Neuronal stem cell (in vitro differentiated cells): ENCODE data around the gene THOP1.
A peak's percentile ranks its signal among the peaks of the same experiment; 100 is the strongest.

Source experiments
- DNase-seq: peaks from one replicate; pipeline ENCODE4 v3.0.0-alpha.2; 2013; ENCODE audit warnings: low spot score
- H2AFZ ChIP-seq: one replicate; pipeline ENCODE4 v1.6.1; 2013; ENCODE audit warnings: mild to moderate bottlenecking, low read length, inconsistent platforms
- H2AK5ac ChIP-seq: 2 replicates; pipeline ENCODE4 v1.6.1; 2013; ENCODE audit warnings: low read depth, mild to moderate bottlenecking, inconsistent platforms, low read length, moderate library complexity, mixed read lengths
- H2BK120ac ChIP-seq: 2 replicates; pipeline ENCODE4 v1.6.1; 2013; ENCODE audit warnings: low read depth, mild to moderate bottlenecking, inconsistent platforms, low read length, moderate library complexity, mixed read lengths
- H2BK12ac ChIP-seq: one replicate; pipeline ENCODE4 v1.6.1; 2013; ENCODE audit warnings: low read length, inconsistent platforms
- H2BK15ac ChIP-seq: 2 replicates; pipeline ENCODE4 v1.6.1; 2013; ENCODE audit warnings: mild to moderate bottlenecking, low read length, inconsistent platforms, mixed read lengths
- H2BK5ac ChIP-seq: one replicate; pipeline ENCODE4 v1.6.1; 2013; ENCODE audit warnings: inconsistent platforms, mild to moderate bottlenecking, low read length, moderate library complexity
- H3K14ac ChIP-seq: one replicate; pipeline ENCODE4 v1.6.1; 2013; ENCODE audit warnings: low read length, inconsistent platforms
- H3K18ac ChIP-seq: 2 replicates; pipeline ENCODE4 v1.6.1; 2013; ENCODE audit warnings: low read length, inconsistent platforms
- H3K23ac ChIP-seq: 2 replicates; pipeline ENCODE4 v1.6.1; 2013; ENCODE audit warnings: low read depth, mild to moderate bottlenecking, mixed read lengths, low read length, inconsistent platforms; ENCODE audit not compliant: poor library complexity
- H3K27ac ChIP-seq: replicated peaks from 3 replicates; pipeline ENCODE4 v1.5.1; 2013; ENCODE audit warnings: low read length, inconsistent platforms
- H3K27me3 ChIP-seq, 3 experiments: 2 replicates each; pipeline ENCODE4 v1.6.1; 2013; ENCODE audit warnings: low read length in 3 of 3, mild to moderate bottlenecking in 2 of 3, inconsistent platforms in 1 of 3, low read depth in 1 of 3, mixed read lengths in 1 of 3, moderate library complexity in 1 of 3; ENCODE audit not compliant: control insufficient read depth in 3 of 3, insufficient read depth in 3 of 3
- H3K36me3 ChIP-seq, 2 donors: replicated peaks in 1 of 2; 2 replicates each; pipeline ENCODE4 v1.6.1; 2013; ENCODE audit warnings: low read length in 2 of 2; ENCODE audit not compliant: control insufficient read depth in 2 of 2, insufficient read depth in 2 of 2
- H3K4ac ChIP-seq: 2 replicates; pipeline ENCODE4 v1.6.1; 2013; ENCODE audit warnings: inconsistent platforms, mild to moderate bottlenecking, low read length, moderate library complexity
- H3K4me1 ChIP-seq, 2 donors: 1 replicate in 1 of 2; 2 replicates in 1 of 2; pipeline ENCODE4 v1.6.1; 2013; ENCODE audit warnings: low read length in 2 of 2, low read depth in 1 of 2; ENCODE audit not compliant: control insufficient read depth in 2 of 2, insufficient read depth in 1 of 2
- H3K4me2 ChIP-seq: one replicate; pipeline ENCODE4 v1.6.1; 2013; ENCODE audit warnings: mild to moderate bottlenecking, low read length, inconsistent platforms; ENCODE audit not compliant: insufficient read depth, poor library complexity, severe bottlenecking
- H3K4me3 ChIP-seq, 2 donors: 2 replicates each; pipeline ENCODE4 v1.5.1; 2013; ENCODE audit warnings: low read length in 2 of 2, mild to moderate bottlenecking in 2 of 2, inconsistent platforms in 1 of 2, moderate library complexity in 1 of 2
- H3K79me1 ChIP-seq: one replicate; pipeline ENCODE4 v1.6.1; 2013; ENCODE audit warnings: low read depth, mild to moderate bottlenecking, inconsistent platforms, low read length, moderate library complexity
- H3K9ac ChIP-seq: one replicate; pipeline ENCODE4 v1.6.1; 2013; ENCODE audit warnings: mild to moderate bottlenecking, low read depth, low read length, inconsistent platforms; ENCODE audit not compliant: poor library complexity
- H3K9me3 ChIP-seq, 2 donors: replicated peaks in 1 of 2; 2 replicates each; pipeline versions ENCODE3 to v1.6.1; 2013; ENCODE audit warnings: low read length in 2 of 2, mild to moderate bottlenecking in 2 of 2, inconsistent platforms in 1 of 2, low read depth in 1 of 2, mixed read lengths in 1 of 2, moderate library complexity in 1 of 2; ENCODE audit not compliant: control insufficient read depth in 2 of 2, insufficient read depth in 1 of 2
- H4K8ac ChIP-seq: one replicate; pipeline ENCODE4 v1.6.1; 2013; ENCODE audit warnings: low read depth, mild to moderate bottlenecking, inconsistent platforms, low read length, moderate library complexity
- H4K91ac ChIP-seq: one replicate; pipeline ENCODE4 v1.6.1; 2013; ENCODE audit warnings: low read length, low read depth, mild to moderate bottlenecking, inconsistent platforms; ENCODE audit not compliant: poor library complexity
- WGBS, 2 donors: extraction: QIAGEN DNeasy Blood & Tissue Kit; methylation state at CpG; one replicate each; pipeline ENCODE4 v1.1.7; 2013; ENCODE audit warnings: missing lambda C conversion rate in 2 of 2, mixed read lengths in 1 of 2; ENCODE audit not compliant: insufficient read length in 2 of 2, insufficient replicate concordance in 1 of 2; ENCODE audit errors: extremely low coverage in 2 of 2; 5-methylcytosine and 5-hydroxymethylcytosine counted together

Gene THOP1

DNA sequence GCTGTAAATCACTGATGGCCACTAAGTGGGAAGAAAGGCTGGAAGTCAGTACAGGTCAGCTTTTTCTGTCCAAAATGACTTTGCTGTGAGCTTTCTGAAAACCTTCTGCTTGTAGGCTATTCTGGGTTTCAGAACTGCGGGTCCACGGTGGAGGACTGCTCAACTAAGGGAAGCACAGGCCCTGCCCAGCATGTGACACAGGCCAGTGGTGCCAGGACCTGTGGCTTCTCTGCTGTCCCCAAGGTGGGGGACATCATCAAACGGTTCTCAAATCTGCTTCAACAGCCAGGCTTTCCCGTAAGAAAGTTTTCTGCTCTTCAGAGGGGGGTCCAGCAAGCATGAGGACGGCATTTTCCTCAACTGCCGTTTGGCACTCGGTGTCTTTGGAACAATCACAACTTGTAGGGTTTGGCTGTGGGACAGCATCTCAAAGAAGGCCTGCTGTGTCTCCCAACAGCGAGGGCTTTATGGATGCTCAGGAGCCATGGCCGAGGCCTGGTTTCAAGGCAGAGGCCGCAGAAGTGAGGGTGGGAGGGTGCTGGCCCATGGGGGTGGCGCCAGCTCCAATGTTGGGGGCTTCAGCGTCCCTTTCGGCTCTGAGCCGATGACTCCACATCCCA lies 6.1 kb upstream of the THOP1 start:
- H4K91ac ChIP-seq = no peak overlapping the region
- H3K4me1 ChIP-seq = peaks cover 8% of the 10 kb centered on the region in 2 donors
- no peak overlapping the region for H3K4ac ChIP-seq
- no peak overlapping the region for H3K27ac ChIP-seq
- H2BK120ac ChIP-seq = no peak overlapping the region
- H3K27me3 ChIP-seq = no peaks in the 10 kb centered on the region
- no peak overlapping the region for H3K9ac ChIP-seq
- no peak overlapping the region for H4K8ac ChIP-seq
- no peak overlapping the region for H3K4me2 ChIP-seq
- H3K36me3 ChIP-seq = peaks cover 13 to 51% of the 10 kb centered on the region in 2 donors
- H2BK15ac ChIP-seq = no peak overlapping the region
- no CpG with 5 or more reads among the region's 14 CpGs for whole genome bisulfite sequencing, 2 donors
- no peaks in the 10 kb centered on the region for H3K9me3 ChIP-seq
- H3K23ac ChIP-seq = no peak overlapping the region
- no peak overlapping the region for H3K18ac ChIP-seq
- H2BK5ac ChIP-seq = peak overlapping the region; percentile 40
- no peak overlapping the region for H2AFZ ChIP-seq
- no peak overlapping the region for H2AK5ac ChIP-seq
- no peak overlapping the region for H3K14ac ChIP-seq
- H2BK12ac ChIP-seq = no peak overlapping the region
- H3K79me1 ChIP-seq = peaks cover 23% of the 10 kb centered on the region
- no peak for DNase-seq
- no peak overlapping the region for H3K4me3 ChIP-seq

DNA sequence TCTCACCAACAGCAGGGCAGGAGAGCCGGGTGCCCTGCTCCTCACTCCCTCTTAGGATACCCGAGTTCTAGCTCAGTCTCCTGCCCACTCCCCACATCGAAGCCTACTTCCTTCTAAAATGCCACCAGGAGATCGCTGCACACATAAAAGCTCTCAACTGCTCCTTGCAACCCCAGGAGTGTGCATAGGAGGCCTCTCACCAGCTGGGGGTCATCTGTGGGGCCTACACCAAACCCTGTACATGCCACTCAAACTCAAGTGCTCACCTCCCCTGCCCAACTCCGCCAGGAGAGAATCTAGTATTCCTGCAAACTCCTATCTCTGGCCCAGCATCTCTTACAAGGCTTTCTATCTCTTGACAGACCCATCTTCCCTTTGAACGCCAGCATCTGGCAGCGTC lies 5.0 kb upstream of the THOP1 start:
- H3K27me3 ChIP-seq = no peaks in the 10 kb centered on the region
- no peak for DNase-seq
- peaks cover 18% of the 10 kb centered on the region for H3K79me1 ChIP-seq
- no peak overlapping the region for H3K27ac ChIP-seq
- no peak overlapping the region for H4K8ac ChIP-seq
- H3K18ac ChIP-seq = no peak overlapping the region
- no peak overlapping the region for H3K9ac ChIP-seq
- no peaks in the 10 kb centered on the region for H3K9me3 ChIP-seq
- no peak overlapping the region for H3K4ac ChIP-seq
- no peak overlapping the region for H2BK12ac ChIP-seq
- WGBS, 2 donors = no CpG with 5 or more reads among the region's 7 CpGs
- H3K14ac ChIP-seq = no peak overlapping the region
- no peak overlapping the region for H2BK120ac ChIP-seq
- H4K91ac ChIP-seq = no peak overlapping the region
- H3K4me1 ChIP-seq = peaks cover 10 to 11% of the 10 kb centered on the region in 2 donors
- H2BK15ac ChIP-seq = no peak overlapping the region
- H3K4me2 ChIP-seq = no peak overlapping the region
- no peak overlapping the region for H2AFZ ChIP-seq
- H3K23ac ChIP-seq = no peak overlapping the region
- H2AK5ac ChIP-seq = no peak overlapping the region
- no peak overlapping the region for H2BK5ac ChIP-seq
- H3K4me3 ChIP-seq = no peak overlapping the region
- peaks cover 13 to 44% of the 10 kb centered on the region in 2 donors for H3K36me3 ChIP-seq

DNA sequence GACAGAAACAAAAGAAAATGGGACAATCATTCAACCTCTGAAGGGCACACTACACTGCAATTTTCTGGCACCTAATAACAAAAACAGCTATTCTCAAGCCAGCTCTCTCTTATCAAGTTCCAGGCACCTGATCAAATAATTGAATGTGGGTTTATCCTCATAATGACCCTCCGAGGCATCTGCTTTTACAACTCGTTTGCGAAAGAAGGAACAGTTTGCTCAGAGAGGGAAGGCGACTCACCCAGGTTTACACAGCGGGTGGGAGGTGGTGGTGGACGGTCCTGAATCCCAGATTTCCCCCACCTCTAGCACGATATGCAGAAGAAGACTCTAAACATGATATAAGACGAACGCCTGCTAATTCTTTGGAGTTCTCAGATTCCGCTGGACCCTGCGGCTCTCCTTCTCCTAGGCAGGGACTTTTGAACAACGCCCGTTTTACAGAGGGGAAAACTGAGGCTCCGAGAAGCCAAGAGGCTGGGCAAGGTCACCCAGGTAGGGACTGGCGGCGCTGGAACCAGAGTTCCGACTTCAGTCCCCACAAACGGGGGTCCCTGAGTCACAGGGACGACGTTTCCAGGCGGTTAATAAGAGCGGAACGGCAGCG lies 2.9 kb upstream of the THOP1 start:
- Histone ChIP-seq H2AFZ (peak overlapping the region; percentile 82), H3K4me3 (peak overlapping the region; percentile 91 to 100), H3K79me1 (peaks cover 13% of the 10 kb centered on the region), H2BK5ac (peak overlapping the region; percentile 94), H3K27ac (no peak overlapping the region), H2BK15ac (peak overlapping the region; percentile 84), H3K4me1 (peaks cover 10 to 11% of the 10 kb centered on the region in 2 donors), H3K9ac (peak overlapping the region; percentile 96), H4K8ac (peak overlapping the region; percentile 19), H3K4me2 (peak overlapping the region; percentile 82), H2BK120ac (no peak overlapping the region), H3K36me3 (peaks cover 13 to 43% of the 10 kb centered on the region in 2 donors), H3K27me3 (no peaks in the 10 kb centered on the region), H3K18ac (peak overlapping the region; percentile 97), H2AK5ac (peak overlapping the region; percentile 96), H3K4ac (no peak overlapping the region), H3K14ac (no peak overlapping the region), H4K91ac (peak overlapping the region; percentile 46), H3K23ac (peak overlapping the region; percentile 94), H3K9me3 (no peaks in the 10 kb centered on the region), H2BK12ac (no peak overlapping the region)
- WGBS, 2 donors = no CpG with 5 or more reads among the region's 24 CpGs
- peak; percentile 14 for DNase-seq

DNA sequence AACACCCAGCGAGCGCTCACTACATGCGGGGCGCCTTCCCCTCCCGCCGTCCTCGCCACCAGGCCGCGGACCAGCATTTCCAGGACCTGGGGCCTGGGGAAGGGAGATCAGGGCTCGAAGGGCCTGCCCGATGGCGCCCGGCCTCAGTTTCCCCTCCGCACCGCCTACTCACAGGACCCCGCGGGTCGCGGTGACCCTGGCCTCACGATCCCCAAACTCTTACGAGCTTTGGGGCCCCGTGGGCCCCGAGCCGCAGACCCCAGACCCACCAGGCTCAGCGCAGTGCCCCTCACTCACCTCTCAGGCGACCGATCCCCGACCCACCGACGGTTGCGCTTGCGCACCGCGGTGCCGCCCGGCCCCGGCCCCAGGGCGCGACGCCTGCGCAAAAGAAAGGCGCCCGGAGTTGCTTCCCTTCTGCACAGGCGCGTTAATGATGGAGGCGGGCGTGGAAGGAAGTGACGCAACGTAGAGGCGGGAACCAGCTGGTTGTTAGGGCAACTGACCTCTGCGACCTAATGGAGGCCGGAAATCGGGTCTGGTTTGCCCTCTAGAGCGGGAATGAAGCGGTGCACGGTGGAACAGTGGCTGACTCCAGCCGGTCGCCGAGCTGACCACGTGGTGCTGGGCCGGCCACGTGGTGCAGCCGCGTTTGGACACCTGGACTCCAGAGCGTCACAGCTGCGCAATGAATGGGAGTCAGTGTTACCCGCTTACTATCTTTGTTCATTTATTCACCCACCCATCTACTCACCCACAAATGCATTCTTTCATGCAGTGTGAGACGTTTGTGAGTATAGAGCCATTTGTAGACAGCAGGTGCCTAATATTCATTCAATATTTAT lies 2.1 kb upstream of the THOP1 start, which contains the start of gene SGTA:
TSS of gene SGTA (minus strand) at position 338 of the 845 bp plus-strand sequence. CDS start 14,205 bp downstream, outside the sequence.
- Histone ChIP-seq H3K27me3 (no peaks in the 10 kb centered on the region), H2AK5ac (peak within 1 kb of the TSS; percentile 96), H4K8ac (peak within 1 kb of the TSS; percentile 19), H3K79me1 (peaks cover 16% of the 10 kb centered on the region), H3K4me1 (peaks cover 10 to 11% of the 10 kb centered on the region in 2 donors), H3K18ac (peak within 1 kb of the TSS; percentile 97), H3K4me2 (peak within 1 kb of the TSS; percentile 82), H2BK5ac (peak within 1 kb of the TSS; percentile 94), H3K4me3 (peak within 1 kb of the TSS; percentile 91 to 100), H3K14ac (no peak within 1 kb of the TSS), H3K23ac (peak within 1 kb of the TSS; percentile 94), H3K4ac (no peak within 1 kb of the TSS), H2BK120ac (no peak within 1 kb of the TSS), H4K91ac (peak within 1 kb of the TSS; percentile 46), H2AFZ (peak within 1 kb of the TSS; percentile 82), H3K27ac (peak within 1 kb of the TSS; percentile 76), H3K36me3 (peaks cover 10 to 43% of the 10 kb centered on the region in 2 donors), H2BK15ac (peak within 1 kb of the TSS; percentile 84), H3K9me3 (no peaks in the 10 kb centered on the region), H3K9ac (peak within 1 kb of the TSS; percentile 96), H2BK12ac (no peak within 1 kb of the TSS)
- no CpG with 5 or more reads among the region's 68 CpGs for WGBS, 2 donors
- peak; percentile 98 for DNase-seq
